ACHN (cell line): ENCODE results near the gene BBX.
"Not testable (repeated sequence)": the region's sequence is repeated elsewhere in the genome, so short reads cannot be mapped to it uniquely, and the experiment has no call there.

Experiments
- DNase-seq: peaks from one replicate; pipeline ENCODE4 v3.0.0-alpha.2; 2015
- in situ Hi-C: cut with HindIII; loops from 2 replicates; pipeline ENCODE4 v1.10.0; 2017; ENCODE audit warnings: low sequenced_read_pairs, low pct_ligation_motif_present, low pct_unique_long_range_greater_than_20kb

BBX gene

DNA sequence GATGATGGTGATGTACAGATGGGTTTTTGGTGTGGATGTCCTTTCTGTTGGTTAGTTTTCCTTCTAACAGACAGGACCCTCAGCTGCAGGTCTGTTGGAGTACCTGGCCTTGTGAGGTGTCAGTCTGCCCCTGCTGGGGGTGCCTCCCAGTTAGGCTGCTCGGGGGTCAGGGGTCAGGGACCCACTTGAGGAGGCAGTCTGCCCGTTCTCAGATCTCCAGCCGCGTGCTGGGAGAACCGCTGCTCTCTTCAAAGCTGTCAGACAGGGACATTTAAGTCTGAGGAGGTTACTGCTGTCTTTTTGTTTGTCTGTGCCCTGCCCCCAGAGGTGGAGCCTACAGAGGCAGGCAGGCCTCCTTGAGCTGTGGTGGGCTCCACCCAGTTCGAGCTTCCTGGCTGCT is 174.6 kb downstream of the BBX start:
- in situ Hi-C loops, DNase-seq: not testable (repeated sequence)

DNA sequence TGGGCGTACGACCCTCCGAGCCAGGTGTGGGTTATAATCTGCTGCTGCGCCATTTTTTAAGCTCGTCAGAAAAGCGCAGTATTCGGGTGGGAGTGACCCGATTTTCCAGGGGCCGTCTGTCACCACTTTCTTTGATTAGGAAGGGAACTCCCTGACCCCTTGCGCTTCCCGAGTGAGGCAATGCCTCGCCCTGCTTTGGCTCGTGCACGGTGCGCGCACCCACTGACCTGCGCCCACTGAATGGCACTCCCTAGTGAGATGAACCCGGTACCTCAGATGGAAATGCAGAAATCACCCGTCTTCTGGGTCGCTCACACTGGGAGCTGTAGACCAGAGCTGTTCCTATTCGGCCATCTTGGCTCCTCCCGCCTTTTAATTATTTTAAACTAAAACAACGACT is 175.1 kb downstream of the BBX start:
- DNase-seq, in situ Hi-C loops: not testable (repeated sequence)

DNA sequence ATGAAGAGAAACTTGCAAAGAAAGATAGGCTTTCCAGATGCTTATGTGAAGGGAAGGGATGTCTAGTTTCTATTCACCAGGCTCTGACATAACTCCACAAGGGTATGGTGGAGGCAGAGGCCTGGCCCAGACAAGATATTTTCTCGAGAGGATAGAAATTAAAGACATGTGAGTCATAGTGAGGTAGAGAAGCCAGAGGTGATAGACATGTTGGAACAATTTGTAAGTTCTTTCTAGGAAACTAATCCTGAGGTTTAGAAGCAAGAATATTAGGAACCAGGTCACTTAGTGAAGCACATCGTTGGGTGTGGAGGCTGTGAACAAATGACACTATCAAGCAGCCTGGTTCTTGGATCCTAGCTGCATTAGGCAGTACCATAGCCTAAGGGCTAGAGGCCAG is 176.9 kb downstream of the BBX start:
- no peak for DNase-seq
- in situ Hi-C loops: no loop called here

DNA sequence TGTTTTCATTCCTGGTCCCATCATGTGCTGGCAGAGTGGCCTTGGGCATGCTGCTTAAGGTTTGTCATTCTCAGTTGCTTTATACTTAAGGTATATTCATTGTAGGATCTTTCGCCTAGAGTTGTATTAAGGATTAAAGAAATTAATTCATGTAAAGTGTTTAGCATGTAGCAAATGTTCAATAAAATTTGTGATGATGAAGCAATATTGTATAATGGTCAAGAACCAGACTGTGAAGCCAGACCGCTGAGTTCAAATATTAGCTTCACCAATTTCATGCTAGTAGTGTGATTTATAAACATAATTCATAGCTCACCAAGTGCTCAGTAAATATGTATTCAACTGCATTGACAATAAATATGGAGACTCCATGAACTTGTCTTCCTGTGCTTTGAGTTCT is 178.5 kb downstream of the BBX start:
- in situ Hi-C loops: no loop called here
- DNase-seq: no peak

DNA sequence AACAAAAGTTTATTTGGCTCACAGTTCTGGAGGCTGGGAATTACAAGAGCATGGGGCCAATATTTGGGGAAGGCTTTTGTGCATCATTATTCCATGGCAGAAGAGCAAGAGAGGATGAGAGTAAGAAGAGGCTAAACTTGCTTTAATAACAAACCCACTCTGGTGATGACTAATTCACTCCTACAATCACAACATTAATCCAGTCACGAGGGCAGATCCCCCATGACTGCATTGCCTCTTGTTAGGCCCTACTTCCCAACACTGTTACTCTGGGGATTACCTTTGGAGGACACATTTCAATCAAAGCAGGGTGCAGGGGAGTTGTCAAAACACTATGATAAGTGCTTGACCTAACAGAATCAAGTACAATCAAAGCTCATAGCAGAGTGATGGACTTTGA is 181.7 kb downstream of the BBX start:
- DNase-seq: peak; percentile 31
- in situ Hi-C loops: no loop called here

DNA sequence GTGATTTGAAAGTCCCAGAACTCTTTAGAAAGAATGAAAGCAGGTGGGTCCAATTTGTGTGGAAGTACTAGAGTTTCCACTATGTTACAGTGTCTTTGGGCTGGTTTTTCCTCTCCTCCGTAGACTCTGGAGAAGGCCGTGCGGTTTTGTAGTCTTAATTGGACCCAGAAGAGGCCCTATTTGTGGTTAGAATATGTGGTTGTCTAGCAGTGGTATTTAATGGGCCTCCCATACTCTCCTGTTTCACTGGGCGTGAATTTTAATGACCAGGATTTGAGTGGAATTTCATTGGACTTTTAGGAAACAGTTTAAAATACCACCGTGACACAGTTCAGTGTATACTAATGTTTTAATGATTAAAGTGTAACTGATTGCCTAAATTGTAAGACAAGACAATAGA is 182.3 kb downstream of the BBX start:
- DNase-seq: no peak
- in situ Hi-C loops: no loop called here

DNA sequence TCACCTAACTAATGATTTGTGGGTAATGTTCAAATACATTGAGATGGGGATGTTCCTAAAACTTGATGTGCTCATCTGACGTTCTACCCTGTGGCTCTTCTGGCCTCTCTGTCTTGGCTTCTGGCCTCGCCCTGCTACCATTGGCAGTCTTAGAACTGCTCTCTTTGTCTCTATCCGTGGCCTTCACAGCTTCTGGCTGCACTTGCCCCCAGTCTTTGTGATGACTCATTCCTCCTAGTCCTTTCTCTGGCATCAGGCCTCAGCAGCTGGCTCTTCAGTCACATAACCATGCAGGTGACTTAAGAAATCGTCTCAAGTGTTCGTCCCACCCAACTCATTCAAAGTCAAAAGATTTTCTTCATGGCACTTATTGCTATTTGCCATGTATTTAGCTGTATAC is 188.1 kb downstream of the BBX start:
- DNase-seq: peak; percentile 29
- in situ Hi-C loops: no loop called here

DNA sequence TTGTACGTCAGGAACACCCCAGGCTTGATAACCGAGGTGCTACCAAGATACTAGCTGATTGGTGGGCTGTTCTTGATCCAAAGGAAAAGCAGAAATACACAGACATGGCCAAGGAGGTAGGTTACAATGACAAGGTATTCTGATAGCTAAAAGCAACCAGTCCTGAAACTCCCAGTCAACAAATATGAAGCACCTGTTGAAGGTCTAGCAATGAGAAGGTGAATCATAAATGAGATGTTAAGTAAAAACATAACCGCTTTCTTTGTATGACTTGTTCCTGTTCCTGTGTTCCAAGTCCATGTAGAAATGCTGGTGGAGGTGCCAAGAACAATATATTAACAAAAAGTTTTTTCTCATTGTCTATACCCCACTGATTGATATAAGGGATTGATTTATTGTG is 194.0 kb downstream of the BBX start:
- in situ Hi-C loops: no loop called here
- DNase-seq: no peak

DNA sequence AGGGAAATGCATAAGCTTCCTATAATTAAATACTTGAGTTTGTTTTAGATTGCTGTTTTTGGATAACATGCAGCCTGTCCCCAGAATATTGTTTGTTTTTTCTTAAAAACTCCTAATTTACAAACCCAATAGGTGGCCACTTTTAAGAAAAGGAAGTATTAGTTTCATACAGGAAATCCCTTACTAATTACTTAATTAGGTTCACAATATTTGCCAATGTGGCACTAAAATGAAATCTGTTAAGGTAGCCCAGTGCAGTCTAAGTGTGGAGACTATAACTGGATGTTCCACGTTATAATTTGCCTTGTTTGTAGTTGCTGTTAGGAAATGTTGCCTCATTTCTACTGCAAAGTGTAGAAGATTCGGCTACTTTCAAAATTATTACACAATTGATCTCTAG is 195.8 kb downstream of the BBX start:
- no peak for DNase-seq

DNA sequence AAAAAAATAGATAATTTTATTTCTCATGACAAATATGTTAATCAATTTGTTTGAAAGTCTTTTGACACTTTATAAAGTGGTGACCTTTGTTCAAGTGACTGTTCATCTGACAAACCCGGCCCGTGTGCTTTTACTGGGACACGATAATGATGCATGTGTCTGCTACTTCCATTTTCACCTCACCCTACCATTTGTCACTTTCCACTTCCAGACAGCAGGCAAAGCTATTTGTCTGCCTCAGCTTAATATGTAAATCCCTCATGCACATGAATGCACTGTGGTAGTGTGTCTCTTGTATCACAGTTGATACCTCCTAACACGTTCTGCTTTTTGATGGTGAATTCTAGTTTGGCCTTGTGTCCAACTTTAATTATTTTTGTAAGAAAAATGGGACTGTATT is 204.3 kb downstream of the BBX start:
- no peak for DNase-seq
- in situ Hi-C loops: no loop called here

More for the DNA sequence above, 195.8 kb downstream of the BBX start:
- in situ Hi-C loops: no loop called here

DNA sequence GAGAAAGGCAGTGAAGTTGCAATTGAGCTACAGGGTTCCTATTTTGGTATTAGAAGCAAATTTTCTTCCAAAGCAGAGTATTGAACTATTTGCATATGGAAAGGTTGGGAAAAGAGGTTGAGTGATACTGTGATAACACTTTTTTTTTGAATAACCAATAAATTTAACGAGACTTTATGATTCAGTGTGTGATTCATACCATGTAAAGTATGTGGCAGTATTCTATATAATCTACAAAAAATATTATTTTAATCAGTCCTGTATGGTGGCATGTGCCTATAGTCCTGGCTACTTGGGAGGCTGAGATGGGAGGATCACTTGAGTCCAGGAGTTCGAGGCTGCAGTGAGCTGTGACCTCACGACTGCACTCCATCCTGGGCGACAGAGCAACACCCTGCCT is 206.9 kb downstream of the BBX start:
- in situ Hi-C loops: no loop called here
- DNase-seq: no peak

DNA sequence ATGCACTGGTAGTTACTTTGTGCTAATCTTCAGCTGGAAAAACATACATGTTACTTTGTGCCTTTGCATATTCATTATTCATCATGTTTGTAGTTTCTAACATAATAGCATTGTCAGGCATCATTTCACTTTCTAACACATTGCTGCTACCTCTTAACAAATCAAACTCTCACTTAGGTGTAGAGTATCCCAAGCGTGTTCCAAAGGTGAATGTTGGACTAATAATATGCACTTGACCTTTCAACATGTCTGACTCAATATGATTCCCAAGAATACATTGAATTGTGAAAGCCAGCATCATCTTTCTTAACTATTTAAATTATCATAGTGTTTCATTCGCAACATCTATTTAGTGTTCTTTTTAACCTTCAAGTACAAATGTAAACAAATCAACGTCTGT is 211.6 kb downstream of the BBX start:
- in situ Hi-C loops: no loop called here
- DNase-seq: no peak

DNA sequence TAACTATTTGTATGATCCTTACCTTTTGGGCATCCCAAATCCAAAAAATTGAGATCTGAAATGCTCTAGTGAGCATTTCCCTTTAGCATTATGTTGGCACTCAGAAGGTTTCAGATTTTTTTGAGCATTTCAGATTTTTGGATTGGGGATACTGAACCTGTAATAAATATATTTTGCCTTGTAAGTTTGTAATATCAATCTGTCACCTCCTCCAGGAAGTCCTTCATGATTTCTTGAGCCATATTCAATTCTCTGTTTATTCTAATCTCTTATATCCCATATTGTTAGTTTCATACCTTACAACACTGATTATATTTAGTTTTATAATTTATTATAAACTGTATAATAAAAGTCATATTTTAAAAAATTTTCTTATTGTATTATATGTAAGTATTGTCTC is 215.2 kb downstream of the BBX start:
- in situ Hi-C loops: no loop called here

DNA sequence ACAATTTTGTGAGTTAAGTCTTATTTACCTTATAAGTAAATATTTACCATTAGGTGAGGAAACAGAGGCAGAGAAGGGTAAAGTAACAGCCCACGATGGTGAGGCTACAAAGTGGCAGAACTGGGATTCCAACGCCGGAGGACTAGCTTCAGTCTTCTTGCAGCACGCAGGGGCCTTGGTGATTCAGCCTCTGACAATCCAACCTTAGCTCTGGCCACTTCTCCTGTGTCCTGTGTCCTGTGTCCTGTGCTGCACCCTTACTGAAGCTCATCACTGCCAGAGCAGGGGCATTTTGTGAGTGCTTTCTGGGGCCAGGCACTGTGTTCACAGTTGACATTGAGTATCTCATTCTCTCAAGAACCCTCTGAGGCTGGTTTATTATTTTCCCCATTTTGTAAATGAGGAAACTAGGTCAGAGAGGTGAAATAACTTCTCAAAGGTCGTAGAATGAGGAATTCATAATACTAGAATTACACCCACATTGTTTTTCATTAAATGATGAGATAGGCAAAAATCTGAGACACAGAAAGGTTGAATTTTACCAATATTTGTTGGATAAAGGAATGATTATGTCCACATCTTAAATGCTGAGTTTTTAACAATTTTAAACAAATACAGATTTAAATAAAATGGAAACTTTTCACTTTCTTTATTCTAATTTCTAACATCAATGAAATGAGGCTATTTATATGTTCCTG is 215.9 kb downstream of the BBX start:
- in situ Hi-C loops: no loop called here
- no peak for DNase-seq

More for the DNA sequence above, 215.2 kb downstream of the BBX start:
- DNase-seq: no peak

DNA sequence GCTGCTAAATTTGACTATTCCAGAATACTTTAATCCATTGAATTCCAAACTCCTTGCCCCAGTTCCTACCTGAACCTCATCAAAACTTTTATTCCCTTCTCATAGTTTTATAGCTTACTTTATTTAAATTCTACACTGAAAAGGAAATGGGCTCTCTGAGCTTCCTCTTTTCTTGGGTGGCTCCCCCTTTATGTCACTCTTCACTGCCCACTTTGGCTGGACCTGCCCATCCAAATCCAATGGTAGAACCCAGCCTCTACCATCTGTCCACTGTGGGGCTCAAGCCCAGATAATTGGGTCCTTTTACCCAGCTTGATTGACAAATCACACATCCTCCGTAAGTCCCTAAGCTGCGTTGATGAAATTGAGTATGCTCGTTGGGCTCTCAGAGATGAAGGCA is 216.5 kb downstream of the BBX start:
- in situ Hi-C loops: no loop called here
- no peak for DNase-seq

DNA sequence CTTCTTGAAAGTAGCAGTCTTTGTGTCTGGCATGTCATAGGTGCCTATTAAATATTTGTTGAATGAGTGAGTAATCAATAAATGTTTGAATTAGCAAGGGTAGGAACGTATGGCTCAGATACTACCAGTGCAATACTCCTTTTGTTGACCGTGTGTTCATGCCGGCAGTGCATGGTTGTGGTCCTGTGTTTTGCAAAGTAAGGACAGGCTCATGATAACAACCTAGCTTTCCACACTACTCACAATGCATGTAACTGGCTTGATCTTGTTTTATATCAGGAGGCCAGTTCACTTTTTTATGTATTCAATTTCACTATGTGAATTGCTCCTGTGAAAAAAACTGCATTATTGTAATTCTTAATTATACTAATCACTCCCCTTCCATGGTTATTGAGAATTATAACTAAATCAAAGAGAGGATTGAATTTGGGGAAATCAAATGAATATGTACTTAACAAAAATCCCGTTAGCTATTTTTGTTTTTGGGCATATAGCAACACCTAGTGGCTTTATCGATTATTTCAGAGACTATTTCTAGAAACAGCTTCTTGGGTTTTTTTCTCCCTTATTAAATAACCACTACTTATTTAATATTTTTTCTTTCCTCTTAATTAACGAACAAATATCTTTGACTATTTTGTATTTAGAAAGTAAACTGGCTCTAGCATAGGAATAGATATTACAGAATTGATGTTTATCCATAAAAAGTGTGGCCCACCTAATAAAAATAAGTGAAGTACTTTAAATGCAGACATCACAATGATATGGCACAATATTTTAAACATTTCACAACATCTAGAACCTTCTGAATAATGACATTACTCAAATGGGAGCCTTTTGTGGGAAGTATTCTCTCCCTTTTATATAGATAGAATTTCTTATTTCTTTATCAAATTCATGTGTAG is 218.5 kb downstream of the BBX start:
- in situ Hi-C loops: no loop called here
- peak; percentile 25 for DNase-seq

DNA sequence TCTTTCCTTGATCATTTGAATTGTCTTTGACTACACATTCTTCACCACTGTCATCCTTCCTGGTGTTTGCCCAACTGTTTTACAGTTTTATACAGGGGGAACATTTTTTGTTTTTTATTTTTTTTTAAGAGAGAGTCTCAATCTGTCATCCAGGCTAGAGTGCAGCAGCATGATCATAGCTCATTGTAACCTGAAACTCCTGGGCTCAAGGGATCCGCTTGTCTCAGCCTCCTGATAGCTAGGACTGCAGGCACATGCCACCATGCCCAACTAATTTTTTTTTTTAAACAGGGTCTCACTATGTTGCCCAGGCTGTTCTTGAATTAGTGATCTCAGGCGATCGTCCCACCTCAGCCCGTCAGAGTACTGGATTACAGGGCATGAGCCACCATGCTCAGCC is 222.6 kb downstream of the BBX start:
- DNase-seq: no peak
- in situ Hi-C loops: no loop called here

DNA sequence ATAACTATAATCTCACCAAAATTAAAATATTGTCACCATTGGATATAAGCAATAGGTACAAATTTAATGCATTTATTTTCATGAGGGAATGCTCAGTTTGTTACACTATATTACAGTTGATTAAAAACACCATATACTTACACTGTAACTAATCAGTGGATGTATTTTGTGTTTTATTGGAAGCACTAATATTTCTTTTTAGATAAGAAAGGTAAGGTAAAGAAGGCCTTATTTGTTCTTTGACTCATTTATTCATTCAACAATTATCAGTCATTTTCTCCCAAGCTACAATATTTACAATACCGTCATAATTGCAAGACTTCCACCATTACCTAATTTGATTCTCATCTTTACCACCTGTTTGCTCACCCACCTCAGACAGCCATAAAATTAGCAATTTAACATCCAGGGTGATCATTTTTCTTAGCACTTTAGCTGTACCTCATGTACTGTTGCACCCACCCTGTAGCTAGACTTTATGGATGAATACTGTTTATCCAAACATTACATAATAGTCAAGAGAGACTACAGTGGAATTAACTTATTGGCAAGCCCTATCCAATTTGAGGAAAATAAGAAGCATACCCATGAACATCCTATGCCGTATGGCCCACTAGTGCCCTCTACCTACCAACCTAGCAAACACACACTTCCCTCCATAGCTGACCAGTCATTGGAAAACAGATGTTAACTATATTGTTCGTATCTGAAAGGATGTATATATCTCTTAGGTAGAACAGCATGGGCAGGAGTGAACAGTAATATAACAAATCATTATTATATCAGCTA is 229.6 kb downstream of the BBX start:
- in situ Hi-C loops: no loop called here

DNA sequence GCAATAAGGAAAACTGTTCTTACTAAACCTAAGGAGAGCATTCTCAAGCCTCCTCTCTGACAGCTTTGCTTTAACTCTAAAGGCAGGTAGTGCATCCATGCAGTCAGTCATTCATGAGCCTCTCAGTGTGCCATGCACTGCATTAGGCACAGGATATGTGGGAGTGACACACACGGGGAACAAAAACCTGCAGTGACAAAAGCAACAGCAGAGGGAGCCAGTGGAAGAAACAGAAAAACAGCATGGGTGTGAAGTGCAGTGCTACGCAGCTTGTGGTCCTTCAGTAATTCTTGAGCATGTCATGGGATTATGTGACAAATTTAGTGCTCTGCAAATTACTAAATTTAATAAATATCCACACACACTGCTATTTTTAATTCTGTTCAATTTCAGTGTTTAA is 230.7 kb downstream of the BBX start:
- peak; percentile 54 for DNase-seq
- in situ Hi-C loops: no loop called here

More for the DNA sequence above, 229.6 kb downstream of the BBX start:
- peak; percentile 41 for DNase-seq
